ENCODE results near the gene LCN9. TPM values are rescaled to one million over a fixed set of nuclear protein-coding genes. Genes with fewer than 3 reads are reported as not detected.

The LCN9 gene
- total RNA-seq, 1 donor from 2014 or later, result not detected

GRCh38 chr9:135657416-135657815 is 5.7 kb upstream of the LCN9 start:
- peaks cover 2% of the 10 kb centered on the region for H3K27me3 Mint-ChIP-seq (ENCODE audit: unreplicated experiment)
- H3K9me3 Mint-ChIP-seq (ENCODE audit: unreplicated experiment), result peaks cover 6% of the 10 kb centered on the region
- no peaks in the 10 kb centered on the region for H3K4me1 Mint-ChIP-seq (ENCODE audit: low read depth, unreplicated experiment)
- no peak overlapping the region for H3K4me3 Mint-ChIP-seq (ENCODE audit: unreplicated experiment)
- no peak for DNase-seq
- no peak for TF ChIP-seq CTCF (IDR thresholded peaks at IDR 0.05; ENCODE audit: partially characterized antibody, unreplicated experiment)
- H3K27ac Mint-ChIP-seq (ENCODE audit: unreplicated experiment), result no peak overlapping the region
- peaks cover 9% of the 10 kb centered on the region for H3K36me3 Mint-ChIP-seq (ENCODE audit: unreplicated experiment)

GRCh38 chr9:135659252-135659651 is 3.9 kb upstream of the LCN9 start:
- H3K27me3 Mint-ChIP-seq (ENCODE audit: unreplicated experiment), result peaks cover 2% of the 10 kb centered on the region
- H3K4me3 Mint-ChIP-seq (ENCODE audit: unreplicated experiment), result no peak overlapping the region
- H3K4me1 Mint-ChIP-seq (ENCODE audit: low read depth, unreplicated experiment), result no peaks in the 10 kb centered on the region
- no peak for DNase-seq
- peaks cover 6% of the 10 kb centered on the region for H3K9me3 Mint-ChIP-seq (ENCODE audit: unreplicated experiment)
- H3K36me3 Mint-ChIP-seq (ENCODE audit: unreplicated experiment), result peaks cover 9% of the 10 kb centered on the region
- H3K27ac Mint-ChIP-seq (ENCODE audit: unreplicated experiment), result no peak overlapping the region
- TF ChIP-seq CTCF (IDR thresholded peaks at IDR 0.05; ENCODE audit: partially characterized antibody, unreplicated experiment), result no peak

DNA sequence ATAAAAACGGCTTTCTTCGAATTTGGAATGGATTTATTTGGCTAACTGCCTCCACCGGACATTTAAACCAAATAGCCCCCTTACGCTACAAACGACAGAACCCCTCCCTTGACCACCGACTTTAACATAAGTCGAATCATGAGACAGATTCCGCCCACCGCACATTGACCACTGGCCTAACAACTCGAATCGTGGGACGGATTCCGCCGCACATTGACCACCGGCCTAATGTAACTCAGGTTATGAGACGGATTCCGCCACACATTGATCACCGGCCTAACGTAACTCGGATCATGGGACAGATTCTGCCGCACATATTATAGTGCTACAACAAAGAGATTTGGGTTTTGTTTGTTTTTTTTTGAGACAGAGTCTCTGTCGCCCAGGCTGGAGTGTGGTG is 2.7 kb upstream of the LCN9 start:
- Mint-ChIP-seq H3K27ac (ENCODE audit: unreplicated experiment) (no peak overlapping the region), H3K4me1 (ENCODE audit: low read depth, unreplicated experiment) (no peaks in the 10 kb centered on the region), H3K36me3 (ENCODE audit: unreplicated experiment) (peaks cover 4% of the 10 kb centered on the region), H3K4me3 (ENCODE audit: unreplicated experiment) (no peak overlapping the region), H3K27me3 (ENCODE audit: unreplicated experiment) (peaks cover 2% of the 10 kb centered on the region), H3K9me3 (ENCODE audit: unreplicated experiment) (peaks cover 6% of the 10 kb centered on the region)
- TF ChIP-seq CTCF (IDR thresholded peaks at IDR 0.05; ENCODE audit: partially characterized antibody, unreplicated experiment), result no peak
- DNase-seq, result no peak

GRCh38 chr9:135661816-135662560 is 1.1 kb upstream of the LCN9 start:
- peaks cover 2% of the 10 kb centered on the region for H3K27me3 Mint-ChIP-seq (ENCODE audit: unreplicated experiment)
- H3K9me3 Mint-ChIP-seq (ENCODE audit: unreplicated experiment), result peaks cover 7% of the 10 kb centered on the region
- peaks cover 4% of the 10 kb centered on the region for H3K36me3 Mint-ChIP-seq (ENCODE audit: unreplicated experiment)
- no peak for DNase-seq
- no peak for TF ChIP-seq CTCF (IDR thresholded peaks at IDR 0.05; ENCODE audit: partially characterized antibody, unreplicated experiment)
- H3K4me1 Mint-ChIP-seq (ENCODE audit: low read depth, unreplicated experiment), result no peaks in the 10 kb centered on the region
- H3K4me3 Mint-ChIP-seq (ENCODE audit: unreplicated experiment), result no peak overlapping the region
- peak overlapping the region; percentile 25 for H3K27ac Mint-ChIP-seq (ENCODE audit: unreplicated experiment)

DNA sequence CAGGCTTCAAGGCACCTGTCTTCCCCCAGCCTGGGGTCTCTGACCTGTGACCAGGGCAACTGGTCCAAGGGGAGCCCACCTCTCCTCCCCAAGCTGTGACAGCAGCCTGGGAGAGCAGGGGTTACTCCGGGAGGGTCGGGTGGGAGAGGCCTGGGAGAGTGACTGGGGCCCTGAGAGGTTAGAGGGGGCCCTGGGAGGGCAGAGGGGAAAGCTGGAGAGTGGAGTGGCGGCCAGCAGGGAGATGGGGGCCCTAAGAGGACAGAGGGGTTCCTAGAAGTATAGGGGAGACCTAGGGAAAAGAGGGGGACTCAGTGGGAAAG is 302 bp downstream of the LCN9 start:
- Mint-ChIP-seq H3K4me1 (ENCODE audit: low read depth, unreplicated experiment) (no peaks in the 10 kb centered on the region), H3K27me3 (ENCODE audit: unreplicated experiment) (peaks cover 4% of the 10 kb centered on the region), H3K27ac (ENCODE audit: unreplicated experiment) (no peak overlapping the region), H3K9me3 (ENCODE audit: unreplicated experiment) (peaks cover 4% of the 10 kb centered on the region), H3K4me3 (ENCODE audit: unreplicated experiment) (no peak overlapping the region), H3K36me3 (ENCODE audit: unreplicated experiment) (no peaks in the 10 kb centered on the region)
- no peak for TF ChIP-seq CTCF (IDR thresholded peaks at IDR 0.05; ENCODE audit: partially characterized antibody, unreplicated experiment)
- no peak for DNase-seq

Measured in glutamatergic neuron (in vitro differentiated cells).